CD4-positive, alpha-beta T cell treated with Interleukin-12 subunit alpha and Interleukin-12 subunit beta, for 1 hour (primary cell): Measurements from ENCODE around the gene IGSF3.

Experiments used
- DNase-seq: peaks from one replicate; pipeline ENCODE4 v3.0.0-alpha.2; 2020

Gene IGSF3

DNA sequence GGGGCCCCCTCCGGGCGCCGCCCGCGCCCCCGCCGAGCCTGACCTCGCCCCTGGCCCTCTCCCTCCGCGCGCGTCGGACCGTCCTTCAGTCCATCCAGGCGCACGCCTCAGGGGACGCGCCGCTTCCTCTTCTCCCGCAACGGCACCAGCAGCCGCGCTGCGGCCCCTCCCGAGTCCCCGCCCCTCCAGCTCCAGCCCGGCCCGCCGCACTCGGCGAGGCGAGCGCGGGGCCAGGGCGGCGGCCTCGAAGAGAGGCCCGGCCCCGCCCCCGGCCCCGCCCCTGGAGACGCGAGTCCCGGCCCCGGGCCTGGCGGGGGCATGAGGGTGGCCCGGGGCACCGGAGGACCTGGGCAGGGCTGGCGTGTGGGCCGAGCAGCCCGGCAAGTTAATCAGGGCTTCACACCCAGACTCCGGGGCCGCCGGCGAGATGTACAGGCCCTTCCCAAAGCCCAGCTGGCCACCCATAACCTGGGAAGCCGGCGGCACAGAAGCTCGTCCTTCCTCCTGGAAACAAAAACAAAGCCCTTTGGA, at the start of gene IGSF3:
Gene IGSF3, minus strand, starts transcription at position 159 of the 531 bp plus-strand sequence. CDS start 1,407 bp downstream, outside the sequence.
- DNase-seq, result peak; percentile 47

- DNase-seq, result no peak
Observed at GRCh38 chr1:116717318-116717717, 49.8 kb upstream of the IGSF3 start.

- DNase-seq, result no peak
Observed at GRCh38 chr1:116716391-116716790, 48.9 kb upstream of the IGSF3 start.

GRCh38 chr1:116713474-116713873, 45.9 kb upstream of the IGSF3 start:
- DNase-seq, result no peak

DNA sequence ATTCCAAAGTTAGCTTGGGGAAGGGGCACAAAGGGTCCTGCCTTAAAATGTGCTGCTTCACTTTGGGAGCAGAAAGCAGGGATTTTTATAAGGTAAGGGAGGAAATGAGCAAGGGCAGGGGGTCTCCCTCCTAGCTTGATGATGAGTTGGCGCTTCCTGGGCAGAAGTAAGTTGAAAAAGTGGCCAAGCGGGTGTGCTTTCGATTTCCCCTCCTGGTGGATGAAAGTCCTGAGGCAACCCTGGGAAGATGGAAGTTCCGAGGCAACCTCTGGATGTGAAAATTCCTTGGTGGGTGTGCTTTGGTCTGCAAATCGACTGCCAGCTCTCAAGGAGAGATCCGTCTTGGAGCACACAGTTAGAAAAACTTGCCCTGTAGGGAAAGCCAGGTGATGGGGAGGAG, 45.0 kb upstream of the IGSF3 start:
- DNase-seq, result no peak

DNA sequence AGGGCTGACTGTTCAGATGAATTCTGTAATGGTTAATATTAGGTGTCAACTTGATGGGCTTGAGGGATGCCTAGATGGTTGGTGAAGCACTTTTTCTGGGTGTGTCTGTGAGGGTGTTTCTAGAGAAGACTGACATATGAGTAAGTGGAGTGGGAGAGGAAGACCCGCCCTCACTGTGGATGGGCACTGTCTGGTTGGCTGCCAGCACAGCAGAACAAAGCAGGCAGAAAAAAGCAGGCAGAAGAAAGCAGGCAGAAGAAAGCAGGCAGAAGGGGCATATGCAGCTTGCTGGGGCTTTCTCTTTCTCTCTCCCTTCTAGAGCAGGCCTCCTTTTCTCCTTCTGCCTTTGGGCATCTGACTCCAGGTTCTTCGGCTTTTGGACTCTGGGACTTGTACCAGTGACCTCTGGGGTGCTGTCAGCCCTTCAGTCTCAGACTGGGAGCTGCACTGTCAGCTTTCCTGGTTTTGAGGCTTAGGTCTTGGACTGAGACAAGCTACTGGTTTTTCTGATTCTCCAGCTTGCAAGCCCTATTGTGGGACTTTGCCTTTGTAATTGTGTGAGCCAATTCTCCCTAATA, 43.8 kb upstream of the IGSF3 start:
- DNase-seq, result no peak

- DNase-seq, result no peak
Observed at GRCh38 chr1:116710420-116711262, 43.1 kb upstream of the IGSF3 start.

- DNase-seq, result no peak
Observed at GRCh38 chr1:116709666-116710167, 42.2 kb upstream of the IGSF3 start.

GRCh38 chr1:116708255-116708900, 40.8 kb upstream of the IGSF3 start:
- no peak for DNase-seq

- no peak for DNase-seq
Observed at GRCh38 chr1:116706841-116707240, 39.3 kb upstream of the IGSF3 start.

DNA sequence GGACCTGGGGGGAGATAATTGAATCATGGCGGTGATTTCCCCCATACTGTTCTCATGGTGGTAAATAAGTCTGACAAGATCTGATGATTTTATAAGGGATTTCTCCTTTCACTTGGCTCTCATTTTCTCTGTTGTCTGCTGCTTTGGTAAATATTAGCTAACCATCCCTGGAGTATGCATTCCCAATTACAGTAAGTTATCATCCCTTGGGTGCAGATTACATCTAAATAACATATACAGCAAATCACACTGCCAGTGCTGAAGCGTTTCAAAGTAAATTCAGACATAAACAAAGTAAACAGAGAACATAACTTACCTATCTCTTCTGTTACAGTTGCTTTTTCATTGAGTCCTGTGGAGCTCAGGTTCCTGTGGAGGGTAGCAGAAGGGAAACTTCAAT, 38.6 kb upstream of the IGSF3 start:
- no peak for DNase-seq

DNA sequence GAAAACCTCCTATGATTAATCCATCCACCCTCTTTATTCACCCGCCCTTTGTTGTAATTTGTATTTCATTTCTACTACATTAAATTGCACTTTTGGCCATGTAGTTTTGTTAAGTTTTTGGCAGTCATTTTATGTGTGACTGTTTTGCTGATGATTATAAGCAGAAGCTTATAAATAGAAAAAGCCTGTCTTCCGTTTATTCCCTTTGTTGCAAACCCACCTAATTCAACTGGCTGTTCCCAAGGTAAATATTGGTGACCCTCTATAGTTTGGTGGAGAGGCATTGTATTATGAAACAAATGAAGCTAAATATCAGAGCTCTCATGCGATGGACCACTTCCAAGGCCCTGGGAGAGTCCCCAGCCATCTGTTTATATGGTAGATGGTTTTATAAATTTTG, 36.7 kb upstream of the IGSF3 start:
- DNase-seq, result no peak

GRCh38 chr1:116699605-116700004, 32.1 kb upstream of the IGSF3 start:
- no peak for DNase-seq

GRCh38 chr1:116698244-116698595, 30.7 kb upstream of the IGSF3 start:
- no peak for DNase-seq

DNA sequence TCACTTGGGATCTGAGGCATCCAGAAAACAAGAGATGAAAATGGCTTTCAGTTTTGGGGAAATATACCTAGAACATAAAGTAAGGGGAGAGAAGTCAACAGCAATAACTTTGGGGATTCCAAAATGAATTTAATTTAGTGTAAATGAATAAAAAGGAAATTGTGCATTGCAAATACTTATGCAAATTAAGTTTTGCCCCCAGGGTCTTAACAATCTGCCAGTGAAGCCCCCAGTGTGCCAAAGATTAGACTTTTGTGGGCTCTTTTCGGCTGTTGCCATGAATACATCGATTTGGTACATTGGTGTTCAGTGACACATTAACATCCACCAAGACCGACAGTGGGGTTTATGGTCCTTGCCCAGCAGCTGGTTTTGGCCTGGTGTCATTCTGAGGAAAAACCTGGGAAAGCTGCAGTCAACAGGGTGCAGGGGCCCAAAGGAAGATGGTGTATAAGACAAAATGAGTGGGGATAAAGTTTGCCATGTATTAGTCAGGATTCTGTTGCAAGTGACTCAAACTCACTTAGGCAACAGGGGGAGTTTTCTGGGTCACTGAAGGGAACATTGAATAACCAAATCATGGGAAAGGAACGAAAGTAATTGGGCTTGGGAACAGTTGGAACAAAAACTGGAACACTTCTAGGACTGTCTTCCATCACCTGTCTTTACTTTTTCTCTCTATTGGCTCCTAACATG, 30.2 kb upstream of the IGSF3 start:
- no peak for DNase-seq

DNA sequence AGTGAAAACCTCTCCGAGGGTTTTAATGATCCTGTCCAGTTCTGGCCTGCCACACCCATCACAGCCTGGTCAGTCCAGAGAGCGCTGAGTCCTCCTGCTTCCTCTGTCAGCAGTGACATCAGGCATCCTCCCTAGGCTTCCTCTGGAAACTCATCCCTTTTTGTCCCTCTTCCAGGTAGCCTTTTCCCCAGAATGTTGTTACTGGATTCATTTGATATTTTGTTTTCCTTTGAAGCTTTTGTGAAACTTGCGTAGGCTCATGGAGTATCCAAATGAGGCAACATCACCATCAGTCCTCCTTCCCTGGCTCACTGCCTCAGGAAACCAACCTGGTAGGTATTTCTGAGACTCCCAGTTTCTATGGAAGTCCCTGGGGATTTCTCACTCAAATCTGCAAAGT, 27.0 kb upstream of the IGSF3 start:
- DNase-seq, result no peak

DNA sequence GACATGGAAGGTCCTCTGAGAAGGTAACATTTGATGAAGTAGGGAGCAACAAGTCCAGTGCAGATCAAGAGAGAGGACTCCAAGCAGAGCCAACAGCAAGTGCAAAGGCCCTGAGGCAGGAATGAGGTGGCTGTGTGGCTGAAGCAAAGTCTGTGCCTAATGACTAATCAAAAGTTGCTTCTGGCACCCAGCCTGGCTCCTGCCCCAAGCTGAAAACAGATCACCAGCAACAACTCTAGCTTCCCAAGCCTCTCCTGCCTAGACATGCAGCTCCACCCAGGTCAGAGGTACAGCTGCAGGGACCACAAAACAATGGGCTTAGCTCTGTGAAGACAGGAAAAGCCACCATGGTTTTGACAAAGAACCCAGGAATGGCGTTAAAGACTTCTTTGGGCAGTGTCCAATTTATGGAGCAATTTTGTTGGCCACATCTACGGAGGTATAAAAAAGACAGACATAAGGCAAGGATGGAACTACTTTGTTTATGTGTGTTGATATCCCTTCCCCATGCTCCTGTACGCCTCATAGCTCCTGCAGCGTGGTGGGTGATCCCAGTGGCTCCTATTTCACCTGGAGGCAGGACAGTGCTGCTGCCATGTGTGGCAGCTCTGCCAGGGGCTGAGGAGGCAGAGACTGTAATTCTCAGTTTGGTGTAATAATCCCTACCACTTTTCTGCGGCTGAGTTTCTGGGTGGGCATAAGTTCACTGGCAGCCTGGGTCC, 26.4 kb upstream of the IGSF3 start:
- no peak for DNase-seq

DNA sequence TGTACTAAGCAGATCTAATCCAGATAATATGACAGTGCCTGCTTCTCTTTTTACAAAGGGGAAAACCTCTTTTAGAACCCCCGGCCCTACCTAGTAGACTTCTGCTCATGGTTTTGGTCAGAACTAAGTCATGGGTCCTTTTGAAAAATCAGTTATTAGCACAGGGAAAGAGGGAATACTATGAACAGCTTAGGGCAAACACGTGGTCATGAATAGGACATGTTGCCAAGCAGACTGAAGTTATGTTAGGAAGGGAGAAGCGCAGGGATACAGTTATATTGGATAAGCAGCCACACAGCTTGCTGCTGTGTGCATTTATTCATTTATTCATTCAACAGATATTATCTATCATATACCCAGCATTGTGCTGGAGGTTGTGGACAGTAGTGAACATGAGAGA, 25.3 kb upstream of the IGSF3 start:
- no peak for DNase-seq

DNA sequence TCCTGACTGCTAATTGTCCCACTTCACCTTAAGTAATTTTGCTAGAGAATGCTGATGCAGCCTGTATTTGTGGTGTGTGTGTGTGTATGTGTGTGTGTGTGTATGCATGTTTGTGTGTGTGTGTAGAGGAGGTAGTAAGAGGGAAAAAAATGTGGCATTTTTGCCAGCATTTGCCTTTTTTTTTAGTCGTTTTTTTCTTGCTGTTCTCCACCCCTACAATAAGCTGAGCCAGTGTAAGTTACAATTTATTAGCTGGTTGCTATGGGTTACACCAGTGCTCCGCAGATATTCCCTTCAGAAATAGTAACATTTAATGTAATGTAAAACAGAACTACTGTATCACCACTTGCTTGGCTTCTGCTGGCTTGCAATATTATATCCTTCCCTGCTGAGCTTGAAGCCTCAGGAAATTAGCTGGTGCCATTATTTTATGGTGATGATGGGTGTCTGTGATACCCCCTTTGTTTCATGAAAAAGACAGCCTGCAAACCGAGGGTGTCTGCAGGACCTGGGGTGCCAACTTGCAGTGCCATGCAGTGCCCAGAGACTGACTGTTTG, 23.4 kb upstream of the IGSF3 start:
- DNase-seq, result no peak

DNA sequence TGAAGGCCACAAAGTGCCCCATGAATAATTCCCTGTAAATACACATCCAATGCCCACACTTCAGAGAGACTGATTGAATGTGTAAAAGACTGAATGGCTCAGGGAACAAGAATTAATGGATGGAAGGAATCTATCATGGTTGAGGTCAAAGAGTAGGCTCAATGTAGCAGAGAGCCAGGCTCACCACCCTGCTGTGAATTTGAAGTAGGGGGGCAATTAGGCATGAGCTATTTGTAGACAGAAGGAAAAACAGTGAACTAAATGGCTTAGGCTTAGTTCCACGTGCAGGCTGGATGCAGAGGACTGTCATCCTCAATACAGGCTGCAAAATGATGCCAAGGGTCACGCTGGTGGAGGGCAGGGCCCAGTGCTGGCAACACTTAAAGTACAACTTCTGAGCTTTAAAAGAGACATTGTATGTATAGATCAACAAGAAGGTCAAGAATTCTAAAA, 22.9 kb upstream of the IGSF3 start:
- DNase-seq, result no peak

DNA sequence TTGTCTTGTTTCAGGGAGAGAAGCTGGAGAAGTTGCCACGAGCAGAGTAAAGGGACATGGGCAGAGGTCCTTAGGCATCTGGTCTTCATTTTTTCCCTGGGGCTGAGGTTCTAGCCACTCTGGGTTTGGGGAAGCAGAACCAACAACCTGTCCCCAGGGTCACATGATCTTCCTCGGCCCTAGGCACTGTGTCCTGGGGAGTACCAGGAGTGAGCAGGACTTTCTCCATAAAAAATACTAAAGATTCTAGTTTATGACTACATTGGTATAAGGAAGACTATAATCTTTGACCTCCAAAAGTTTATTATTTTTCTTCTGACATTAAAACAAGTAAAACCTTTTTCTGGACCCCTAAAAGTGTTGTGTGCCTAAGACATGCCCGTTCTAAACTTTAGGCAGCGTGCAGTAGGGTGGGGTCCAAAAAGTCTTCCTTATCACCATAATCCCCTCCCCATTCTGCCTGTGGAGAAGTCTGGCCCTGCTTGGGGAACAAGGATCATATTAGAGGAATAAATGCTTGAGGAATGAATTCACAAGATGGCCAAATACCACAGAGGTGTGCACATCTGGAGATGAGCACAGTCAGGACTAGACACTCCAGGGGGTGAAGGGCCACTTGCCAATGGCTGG, 19.3 kb upstream of the IGSF3 start:
- no peak for DNase-seq

- DNase-seq, result no peak
Observed at GRCh38 chr1:116686175-116686574, 18.6 kb upstream of the IGSF3 start.
